HCT116 (cell line): ENCODE data around the gene FSIP1. TPM values are rescaled to one million over a fixed set of nuclear protein-coding genes. Genes with fewer than 3 reads are reported as not detected.

Source experiments
- ATAC-seq: fragments of 200-7000 bp; cut with Tn5 transposase; 2 replicates; pipeline ENCODE4 v1.9.1; 2020; ENCODE audit warnings: mild to moderate bottlenecking, moderate library complexity
- BruUV-seq: library from RNA; stranded (reverse); fragments of 400-500 nt; replicated peaks from 2 replicates; lab custom pipeline; 2021; lab: Mats Ljungman, UMichigan
- CTCF ChIA-PET: fragments of 300-600 bp; sonication (Branson Sonifier 250); formaldehyde crosslinking; loops from one replicate; lab custom pipeline; 2021; ENCODE audit warnings: antibody characterized with exemption; lab: Charles Lee
- POLR2A ChIA-PET: fragments of 300-600, 350-600 bp; sonication (Branson Sonifier 250); formaldehyde crosslinking; loops from one replicate; lab custom pipeline; 2021; ENCODE audit warnings: antibody characterized with exemption; lab: Charles Lee
- RAD21 ChIA-PET, 2 experiments: fragments of 300-600 bp; sonication (Branson Sonifier 250); formaldehyde crosslinking; loops; one replicate each; lab custom pipeline; 2023; ENCODE audit warnings: low total read pairs in 2 of 2; ENCODE audit not compliant: uncharacterized antibody in 2 of 2, unreplicated experiment in 2 of 2, low non-redundant PET in 1 of 2; lab: Charles Lee
- DNase-seq: peaks from one replicate; pipeline ENCODE4 v3.0.0-alpha.2; 2010; ENCODE audit warnings: low read depth, low spot score
- H2AFZ ChIP-seq: fragments of 200-600 bp; shearing (Covaris generic), sonication (generic); 2 replicates; pipeline ENCODE4 v1.6.1; 2017; ENCODE audit warnings: low read depth, mixed run types, mixed read lengths, antibody characterized with exemption, low read length; ENCODE audit not compliant: poor library complexity, severe bottlenecking
- H3K27ac ChIP-seq: 2 replicates; pipeline ENCODE4 v1.5.1; 2012; ENCODE audit warnings: low read depth, low read length
- H3K27me3 ChIP-seq: fragments of 200-600 bp; sonication (generic); 2 replicates; pipeline ENCODE4 v1.6.1; 2016; ENCODE audit warnings: mixed run types, low read length, mixed read lengths; ENCODE audit not compliant: insufficient read depth
- H3K36me3 ChIP-seq, 2 experiments: fragments of 200-500 bp in 1 of 2; fragments of 200-600 bp in 1 of 2; sonication (Bioruptor generic) in 1 of 2; sonication (generic) in 1 of 2; 2 replicates each; pipeline versions ENCODE4 v1.5.1 to v1.6.1; 2014 to 2016; ENCODE audit warnings: low read length in 2 of 2, inconsistent platforms in 1 of 2, mixed read lengths in 1 of 2, mixed run types in 1 of 2; ENCODE audit not compliant: insufficient read depth in 2 of 2, control insufficient read depth in 1 of 2
- H3K4me1 ChIP-seq, 2 experiments: fragments of 200-600 bp in 1 of 2; sonication (generic) in 1 of 2; 2 replicates each; pipeline versions ENCODE4 v1.5.1 to v1.6.1; 2012 to 2017; ENCODE audit warnings: low read length in 2 of 2, inconsistent platforms in 1 of 2, mild to moderate bottlenecking in 1 of 2, mixed read lengths in 1 of 2, mixed run types in 1 of 2, moderate library complexity in 1 of 2; ENCODE audit not compliant: insufficient read depth in 2 of 2, control insufficient read depth in 1 of 2
- H3K4me2 ChIP-seq: fragments of 200-600 bp; sonication (generic); 2 replicates; pipeline ENCODE4 v1.6.1; 2017; ENCODE audit warnings: mixed run types, low read length, mixed read lengths
- H3K4me3 ChIP-seq, 2 experiments: fragments of 200-600 bp in 1 of 2; sonication (generic) in 1 of 2; replicated peaks in 1 of 2; 2 replicates each; pipeline ENCODE4 v1.5.1; 2011 to 2016; ENCODE audit warnings: low read length in 2 of 2, control low read depth in 1 of 2, low read depth in 1 of 2, mild to moderate bottlenecking in 1 of 2, mixed read lengths in 1 of 2, mixed run types in 1 of 2
- H3K79me2 ChIP-seq: fragments of 200-600 bp; sonication (generic); 2 replicates; pipeline ENCODE4 v1.6.1; 2017; ENCODE audit warnings: mild to moderate bottlenecking, mixed run types, low read length, moderate library complexity, mixed read lengths; ENCODE audit not compliant: insufficient read depth
- H3K9ac ChIP-seq: fragments of 200-600 bp; sonication (generic); 2 replicates; pipeline ENCODE4 v1.6.1; 2016; ENCODE audit warnings: low read length, mixed read lengths
- H3K9me2 ChIP-seq: fragments of 200-600 bp; sonication (generic), shearing (Covaris generic); 2 replicates; pipeline ENCODE4 v1.6.1; 2017; ENCODE audit warnings: mixed run types, mild to moderate bottlenecking, moderate library complexity; ENCODE audit not compliant: insufficient read depth
- H3K9me3 ChIP-seq, 2 experiments: fragments of 200-500 bp in 1 of 2; fragments of 200-600 bp in 1 of 2; sonication (Bioruptor generic) in 1 of 2; sonication (generic) in 1 of 2; 2 replicates each; pipeline ENCODE4 v1.6.1; 2014 to 2017; ENCODE audit warnings: low read length in 2 of 2, mixed read lengths in 2 of 2, inconsistent platforms in 1 of 2, low read depth in 1 of 2, mild to moderate bottlenecking in 1 of 2, mixed run types in 1 of 2, moderate library complexity in 1 of 2; ENCODE audit not compliant: control insufficient read depth in 1 of 2, insufficient read depth in 1 of 2
- H4K20me1 ChIP-seq: fragments of 200-600 bp; sonication (generic), shearing (Covaris generic); 2 replicates; pipeline ENCODE4 v1.6.1; 2017; ENCODE audit warnings: mixed run types, mild to moderate bottlenecking, moderate library complexity; ENCODE audit not compliant: insufficient read depth
- CTCF ChIP-seq, 3 experiments: fragments of 200-600 bp in 1 of 3; sonication (generic) in 1 of 3; IDR thresholded peaks in 2 of 3; conservative IDR thresholded peaks in 1 of 3; 2 replicates each; pipeline ENCODE4 v1.5.1; 2012 to 2017; ENCODE audit warnings: low read depth in 2 of 3, low read length in 2 of 3, antibody characterized with exemption in 1 of 3, borderline replicate concordance in 1 of 3, control low read depth in 1 of 3, mild to moderate bottlenecking in 1 of 3, mixed read lengths in 1 of 3, mixed run types in 1 of 3, moderate library complexity in 1 of 3; ENCODE audit not compliant: insufficient read depth in 1 of 3
- EGR1 ChIP-seq: IDR thresholded peaks from 2 replicates; pipeline ENCODE4 v1.6.1; 2012; ENCODE audit warnings: low read depth
- JUND ChIP-seq: IDR thresholded peaks from 2 replicates; pipeline ENCODE4 v1.6.1; 2012
- POLR2AphosphoS5 ChIP-seq: IDR thresholded peaks from 2 replicates; pipeline ENCODE4 v1.6.1; 2011; ENCODE audit warnings: mild to moderate bottlenecking, low read depth, low read length, moderate library complexity
- SIN3A ChIP-seq: IDR thresholded peaks from 2 replicates; pipeline ENCODE4 v1.6.1; 2012; ENCODE audit warnings: low read depth
- SRF ChIP-seq: IDR thresholded peaks from 2 replicates; pipeline ENCODE4 v1.6.1; 2012; ENCODE audit warnings: low read depth
- ZFX ChIP-seq: fragments of 450-650 bp; IDR thresholded peaks from 2 replicates; pipeline ENCODE4 v1.6.1; 2017
- intact Hi-C: fragments of 100-400 bp; cut with micrococcal nuclease; formaldehyde crosslinking; loops from 2 replicates; pipeline ENCODE4 v1.10.0; 2022
- total RNA-seq: library from RNA; stranded (reverse); gene quantifications from one replicate; pipeline ENCODE4 v1.2.1, GENCODE V29; 2021; ENCODE audit not compliant: unreplicated experiment

FSIP1 gene
- total RNA-seq, 1 experiment from 2014 or later: 0.42 TPM

GRCh38 chr15:39580485-39581241 is 202.0 kb downstream of the FSIP1 start, which contains the start of gene THBS1:
Gene THBS1, plus strand, starts transcription at chr15:39581079. Its CDS starts 779 bp downstream, at chr15:39581858.
- Histone ChIP-seq H2AFZ (peak within 1 kb of the TSS; percentile 70), H3K79me2 (no peaks in the 10 kb centered on the region), H3K27ac (peak within 1 kb of the TSS; percentile 41; the same call in 1 of the 2 replicates), H3K4me2 (peak within 1 kb of the TSS; percentile 91), H3K9ac (peak within 1 kb of the TSS; percentile 55), H3K4me1 (peaks cover 11 to 29% of the 10 kb centered on the region in 2 experiments), H3K9me3 (no peaks in the 10 kb centered on the region), H3K9me2 (no peaks in the 10 kb centered on the region), H3K36me3 (peaks cover 0 to 8% of the 10 kb centered on the region in 2 experiments; a peak in 1 of 4 replicates), H3K27me3 (no peaks in the 10 kb centered on the region), H3K4me3 (peak within 1 kb of the TSS; percentile 64 to 68), H4K20me1 (no peaks in the 10 kb centered on the region)
- peak; percentile 48; the same call in 1 of the 2 replicates for TF ChIP-seq ZFX
- peak; percentile 64 for TF ChIP-seq POLR2AphosphoS5
- no peak for TF ChIP-seq CTCF (IDR thresholded peaks at IDR 0.05 in 2 of 3, conservative IDR thresholded peaks at IDR 0.05 in 1 of 3; ENCODE audit: borderline replicate concordance in 1 of 3, insufficient read depth in 1 of 3, low read depth in 2 of 3, low read length in 2 of 3)
- TF ChIP-seq SRF: no peak
- TF ChIP-seq EGR1: peak; percentile 76
- TF ChIP-seq JUND: no peak
- TF ChIP-seq SIN3A: no peak
- POLR2A ChIA-PET: interaction anchor here (0.8 to 1.8 kb wide), 5 partner anchors 9 to 770 kb away, joined by 3 to 11 read pairs (median 4); no protein-coding TSS in a partner anchor
- ATAC-seq (peak; percentile 69), DNase-seq (no peak)
- intact Hi-C loops: loop anchor here (1.0 to 2.0 kb wide), 5 partner anchors 176 to 874 kb away; no protein-coding TSS in a partner anchor
- CTCF ChIA-PET: interaction anchor here (0.7 to 5.5 kb wide), 25 partner anchors 10 to 876 kb away, joined by 3 to 52 read pairs (median 3); no protein-coding TSS in a partner anchor
- BruUV-seq: no TSS peak
- RAD21 ChIA-PET: interaction anchor here (0.8 to 2.4 kb wide), 7 partner anchors 176 to 450 kb away, joined by 3 to 13 read pairs (median 4); no protein-coding TSS in a partner anchor
